Endothelial cell of umbilical vein (primary cell): ENCODE measurements around the gene QRICH2.

Experiments
- CTCF ChIP-seq, 2 donors: IDR thresholded peaks; 1 replicate in 1 of 2; 2 replicates in 1 of 2; pipeline ENCODE4 v1.5.1; 2011; ENCODE audit warnings: low read length in 2 of 2, mild to moderate bottlenecking in 2 of 2, moderate library complexity in 2 of 2, control low read depth in 1 of 2, inconsistent platforms in 1 of 2, low read depth in 1 of 2; ENCODE audit not compliant: insufficient read depth in 1 of 2; ENCODE audit errors: extremely low read depth in 1 of 2
- EZH2 ChIP-seq: IDR thresholded peaks from 2 replicates; pipeline ENCODE4 v1.6.1; 2012; ENCODE audit warnings: borderline replicate concordance, low read depth, mild to moderate bottlenecking, moderate library complexity, low read length, inconsistent platforms; ENCODE audit not compliant: severe bottlenecking
- POLR2A ChIP-seq: IDR thresholded peaks from 2 replicates; pipeline ENCODE4 v1.6.1; 2012; ENCODE audit warnings: low read depth, mild to moderate bottlenecking, control low read depth, low read length
- POLR2AphosphoS5 ChIP-seq: IDR thresholded peaks from 2 replicates; pipeline ENCODE4 v1.6.1; 2012; ENCODE audit warnings: low read depth, mild to moderate bottlenecking, control low read depth, low read length, moderate library complexity; ENCODE audit not compliant: insufficient read depth

GRCh38 chr17:76234354-76234679 lies 73.8 kb downstream of the QRICH2 start:
- TF ChIP-seq CTCF (IDR thresholded peaks at IDR 0.05; ENCODE audit: extremely low read depth in 1 of 2, insufficient read depth in 1 of 2, low read depth in 1 of 2, low read length in 2 of 2), result no peak
- TF ChIP-seq EZH2, result no peak
- TF ChIP-seq POLR2AphosphoS5, result no peak
- TF ChIP-seq POLR2A, result no peak
